ENCODE results near the gene RBPJ.

DNA sequence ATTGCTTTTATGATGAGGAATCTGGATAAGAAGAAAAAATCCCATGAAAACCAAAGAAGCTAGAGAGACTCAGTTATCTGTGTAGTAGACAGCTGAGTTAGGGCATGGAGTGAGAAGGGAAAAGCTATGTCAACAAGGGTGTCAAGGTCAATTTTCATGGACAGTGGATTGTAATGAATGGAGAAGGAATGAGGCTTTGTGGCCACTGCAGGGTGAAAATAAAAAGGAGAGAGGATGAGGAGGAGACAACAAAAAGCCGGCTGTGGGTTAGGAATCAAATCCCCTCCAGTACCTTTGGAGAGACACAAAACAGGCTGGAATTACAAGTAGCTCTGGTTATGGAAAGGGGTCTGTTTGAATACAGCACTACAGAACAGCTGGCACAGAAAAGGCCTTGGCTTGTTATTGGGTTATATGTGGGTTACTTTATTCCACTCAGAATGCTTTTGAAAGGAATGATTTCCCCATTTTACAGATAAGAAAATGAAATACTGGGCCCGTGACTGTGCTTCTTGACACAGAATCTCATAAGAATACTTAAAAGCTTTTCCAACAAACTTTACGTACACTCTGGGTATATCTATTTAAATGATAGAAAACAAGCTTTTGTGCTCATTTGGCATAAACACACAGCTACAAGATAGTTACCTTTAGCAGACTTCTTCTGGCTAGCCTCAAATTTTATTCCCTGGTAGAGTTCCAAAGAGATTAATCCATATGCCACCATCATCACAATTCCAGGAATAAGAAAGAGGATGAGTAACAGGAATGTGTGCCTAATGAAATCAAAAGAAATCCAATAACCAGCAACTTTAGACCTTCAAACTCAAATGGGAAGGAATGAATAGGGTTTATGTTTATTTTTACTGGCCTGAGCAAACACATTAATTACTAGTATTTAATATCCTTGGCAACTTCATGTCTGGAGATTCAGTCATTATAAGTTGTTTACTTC is 162.0 kb downstream of the RBPJ start:
- no peak for TF ChIP-seq CTCF (IDR thresholded peaks at IDR 0.05)
- no peak for TF ChIP-seq SIN3A (IDR thresholded peaks at IDR 0.05; ENCODE audit: borderline replicate concordance, insufficient read depth, low read depth, low read length)

Measured in Panc1 (cell line).